Neural cell (in vitro differentiated cells): ENCODE measurements around the gene MAP10. TPM values are rescaled to one million over a fixed set of nuclear protein-coding genes. Genes with fewer than 3 reads are reported as not detected.

Experiments used
- polyA plus RNA-seq: library from polyadenylated mRNA; depleted of rRNA; stranded (reverse); fragments of >200 nt; gene quantifications from 2 replicates; pipeline ENCODE4 v1.2.3, GENCODE V29; 2014
- small RNA-seq, 3 experiments: library from RNA; depleted of rRNA; stranded (forward); fragments of <200 nt; gene quantifications; one replicate each; pipeline ENCODE3, GENCODE V24; 2012

The MAP10 gene
- polyA plus RNA-seq, 1 donor from 2014 or later, result 1.1 TPM

Small RNA genes lying within 50 kb of the gene (small RNA-seq; reads per million reads assigned to genes)
- 0 to 4.6 (median 0.16) reads per million in 3 experiments for gene RNU1-74P

Other genes with a start within 250 kb of the MAP10 start
- 5.6 and 6.8 TPM in 2 replicates for gene SIPA1L2, start 175.3 kb upstream of the MAP10 start, polyA plus RNA-seq
- 36.7 and 52.6 TPM in 2 replicates for gene NTPCR, start 145.2 kb downstream of the MAP10 start, polyA plus RNA-seq